Breast epithelium (tissue), 4 donors: ENCODE measurements around the gene ACOT13. TPM values are rescaled to one million over a fixed set of nuclear protein-coding genes. Genes with fewer than 3 reads are reported as not detected.
"Not testable (repeated sequence)": the region's sequence is repeated elsewhere in the genome, so short reads cannot be mapped to it uniquely, and the experiment has no call there.

Experiments
- DNase-seq, 2 donors: peaks; one replicate each; pipeline ENCODE4 v3.0.0-alpha.2; 2019; ENCODE audit warnings: low spot score in 2 of 2
- H3K27ac ChIP-seq, 2 donors: fragments of 200-600 bp; sonication (generic) in 1 of 2; one replicate each; pipeline ENCODE4 v1.5.1; 2016 to 2019; ENCODE audit warnings: mild to moderate bottlenecking in 1 of 2
- H3K27me3 ChIP-seq, 2 donors: fragments of 200-600 bp; sonication (generic) in 1 of 2; one replicate each; pipeline versions ENCODE4 v1.5.1 to v1.6.0; 2017 to 2019; ENCODE audit warnings: control low read depth in 1 of 2, mild to moderate bottlenecking in 1 of 2
- H3K36me3 ChIP-seq: fragments of 200-600 bp; one replicate; pipeline ENCODE4 v1.5.1; 2019
- H3K4me1 ChIP-seq, 2 donors: fragments of 200-600 bp; sonication (generic); one replicate each; pipeline ENCODE4 v1.5.1; 2016 to 2019; ENCODE audit warnings: control low read depth in 1 of 2
- H3K4me3 ChIP-seq, 3 donors: fragments of 200-600 bp; sonication (generic); 1 replicate in 2 of 3; 2 replicates in 1 of 3; pipeline ENCODE4 v1.5.1; 2016 to 2019; ENCODE audit warnings: mild to moderate bottlenecking in 3 of 3, moderate library complexity in 2 of 3
- H3K9me3 ChIP-seq, 2 donors: fragments of 200-600 bp; sonication (generic) in 1 of 2; one replicate each; pipeline ENCODE4 v1.5.1; 2016 to 2019; ENCODE audit warnings: control low read depth in 1 of 2
- CTCF ChIP-seq, 3 donors: fragments of 450-650 bp; IDR thresholded peaks; one replicate each; pipeline ENCODE4 v1.5.1; 2016 to 2017; ENCODE audit warnings: antibody characterized with exemption in 3 of 3, mild to moderate bottlenecking in 3 of 3, moderate library complexity in 3 of 3
- POLR2A ChIP-seq: fragments of 450-650 bp; IDR thresholded peaks from one replicate; pipeline ENCODE4 v1.6.1; 2016; ENCODE audit warnings: antibody characterized with exemption, mild to moderate bottlenecking, moderate library complexity
- POLR2AphosphoS5 ChIP-seq, 3 donors: sonication (generic); formaldehyde crosslinking; IDR thresholded peaks; one replicate each; pipeline ENCODE4 v1.6.1; 2017; ENCODE audit warnings: antibody characterized with exemption in 3 of 3
- intact Hi-C: fragments of 100-400 bp; cut with DNase I; formaldehyde crosslinking; loops from one replicate; pipeline ENCODE4 v1.15.1; 2023; ENCODE audit warnings: low total_unique reads
- total RNA-seq, 3 donors: library from RNA; depleted of rRNA; stranded (reverse); fragments of >200 nt; gene quantifications; one replicate each; pipeline ENCODE4 v1.1.0, GENCODE V29; 2016

The ACOT13 gene
- total RNA-seq, 3 donors from 2014 or later, result 6.3 to 12.0 (median 8.2) TPM

- intact Hi-C loops, result no loop called here
- Histone ChIP-seq H3K9me3 (no peaks in the 10 kb centered on the region), H3K4me3 (no peak overlapping the region), H3K27ac (no peak overlapping the region), H3K4me1 (no peaks in the 10 kb centered on the region), H3K27me3 (no peaks in the 10 kb centered on the region), H3K36me3 (no peaks in the 10 kb centered on the region)
- no peak for DNase-seq
- no peak for TF ChIP-seq POLR2AphosphoS5 (IDR thresholded peaks at IDR 0.05)
- TF ChIP-seq CTCF (IDR thresholded peaks at IDR 0.05), result no peak
- no peak for TF ChIP-seq POLR2A
Measured at GRCh38 chr6:24742216-24742738, 75.4 kb downstream of the ACOT13 start.

GRCh38 chr6:24743265-24743943 lies 76.5 kb downstream of the ACOT13 start:
- DNase-seq, result no peak
- H3K36me3 ChIP-seq, result no peaks in the 10 kb centered on the region
- TF ChIP-seq POLR2A, result no peak
- no peak for TF ChIP-seq CTCF (IDR thresholded peaks at IDR 0.05)
- TF ChIP-seq POLR2AphosphoS5 (IDR thresholded peaks at IDR 0.05), result no peak
- no peak overlapping the region for H3K4me3 ChIP-seq
- no peak overlapping the region for H3K27ac ChIP-seq
- H3K9me3 ChIP-seq, result no peaks in the 10 kb centered on the region
- no peaks in the 10 kb centered on the region for H3K4me1 ChIP-seq
- intact Hi-C loops, result no loop called here
- H3K27me3 ChIP-seq, result no peaks in the 10 kb centered on the region

- intact Hi-C loops, result no loop called here
- Histone ChIP-seq H3K27me3 (no peaks in the 10 kb centered on the region), H3K4me1 (no peaks in the 10 kb centered on the region), H3K27ac (no peak overlapping the region), H3K36me3 (no peaks in the 10 kb centered on the region), H3K4me3 (no peak overlapping the region), H3K9me3 (no peaks in the 10 kb centered on the region)
- TF ChIP-seq POLR2A (no peak), CTCF (IDR thresholded peaks at IDR 0.05) (no peak), POLR2AphosphoS5 (IDR thresholded peaks at IDR 0.05) (no peak)
- DNase-seq, result no peak
Measured at GRCh38 chr6:24743944-24744335, 77.1 kb downstream of the ACOT13 start.

GRCh38 chr6:24744911-24745310 lies 78.0 kb downstream of the ACOT13 start:
- no peak for DNase-seq
- TF ChIP-seq CTCF (IDR thresholded peaks at IDR 0.05) (no peak), POLR2AphosphoS5 (IDR thresholded peaks at IDR 0.05) (no peak), POLR2A (no peak)
- no peaks in the 10 kb centered on the region for H3K9me3 ChIP-seq
- H3K27ac ChIP-seq, result no peak overlapping the region
- H3K36me3 ChIP-seq, result no peaks in the 10 kb centered on the region
- intact Hi-C loops, result no loop called here
- no peaks in the 10 kb centered on the region for H3K4me1 ChIP-seq
- H3K4me3 ChIP-seq, result no peak overlapping the region
- no peaks in the 10 kb centered on the region for H3K27me3 ChIP-seq

DNA sequence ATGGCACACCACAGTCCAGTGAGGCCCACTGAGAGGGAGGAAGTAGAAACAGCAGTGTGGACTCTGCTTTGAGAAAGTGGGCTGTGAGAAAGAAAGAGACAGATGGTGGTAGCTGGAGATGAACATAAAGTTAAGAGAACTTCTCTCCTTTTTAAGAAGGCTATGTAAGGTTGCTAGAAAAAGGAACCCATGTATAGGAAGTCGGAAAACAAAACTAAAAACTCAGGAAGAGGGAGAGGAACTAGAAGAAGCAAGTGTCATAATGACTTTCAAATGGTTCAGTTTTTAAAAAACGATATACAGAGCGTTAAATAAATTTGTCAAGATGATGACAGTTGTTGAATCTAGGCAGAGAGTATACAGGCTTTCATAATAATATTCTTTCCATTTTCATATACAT lies 82.4 kb downstream of the ACOT13 start:
- TF ChIP-seq CTCF (IDR thresholded peaks at IDR 0.05), result no peak
- TF ChIP-seq POLR2AphosphoS5 (IDR thresholded peaks at IDR 0.05), result no peak
- no peak for TF ChIP-seq POLR2A
- Histone ChIP-seq H3K4me3 (no peak overlapping the region), H3K36me3 (no peaks in the 10 kb centered on the region), H3K27ac (no peak overlapping the region), H3K27me3 (no peaks in the 10 kb centered on the region), H3K9me3 (no peaks in the 10 kb centered on the region), H3K4me1 (no peaks in the 10 kb centered on the region)
- no peak for DNase-seq
- intact Hi-C loops, result no loop called here

DNA sequence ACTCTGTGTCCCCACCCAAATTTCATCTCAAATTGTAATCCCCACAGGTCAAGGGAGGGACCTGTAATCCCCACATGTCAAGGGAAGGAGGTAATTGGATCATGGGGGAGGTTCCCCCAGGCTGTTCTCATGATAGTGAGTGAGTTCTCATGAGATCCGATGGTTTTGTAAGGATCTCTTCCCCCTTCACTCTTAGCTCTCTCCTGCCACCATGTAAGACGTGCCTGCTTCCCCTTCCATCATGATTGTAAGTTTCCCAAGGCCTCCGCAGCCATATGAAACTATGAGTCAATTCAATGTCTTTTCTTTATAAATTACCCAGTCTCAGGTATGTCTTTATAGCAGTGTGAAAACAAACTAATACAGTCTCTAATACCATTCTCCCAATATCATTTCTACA lies 84.0 kb downstream of the ACOT13 start:
- H3K27me3 ChIP-seq, H3K36me3 ChIP-seq, H3K27ac ChIP-seq, H3K4me1 ChIP-seq, intact Hi-C loops, H3K4me3 ChIP-seq, DNase-seq, H3K9me3 ChIP-seq: not testable (repeated sequence)
